Measurements from ENCODE around the gene SNTB2. TPM values are rescaled to one million over a fixed set of nuclear protein-coding genes. Genes with fewer than 3 reads are reported as not detected.

The SNTB2 gene
- total RNA-seq, 4 donors from 2014 or later, result 32.5 to 60.4 (median 51.8) TPM

GRCh38 chr16:69204172-69204571 is 17.2 kb downstream of the SNTB2 start:
- TF ChIP-seq, protein P1, sequence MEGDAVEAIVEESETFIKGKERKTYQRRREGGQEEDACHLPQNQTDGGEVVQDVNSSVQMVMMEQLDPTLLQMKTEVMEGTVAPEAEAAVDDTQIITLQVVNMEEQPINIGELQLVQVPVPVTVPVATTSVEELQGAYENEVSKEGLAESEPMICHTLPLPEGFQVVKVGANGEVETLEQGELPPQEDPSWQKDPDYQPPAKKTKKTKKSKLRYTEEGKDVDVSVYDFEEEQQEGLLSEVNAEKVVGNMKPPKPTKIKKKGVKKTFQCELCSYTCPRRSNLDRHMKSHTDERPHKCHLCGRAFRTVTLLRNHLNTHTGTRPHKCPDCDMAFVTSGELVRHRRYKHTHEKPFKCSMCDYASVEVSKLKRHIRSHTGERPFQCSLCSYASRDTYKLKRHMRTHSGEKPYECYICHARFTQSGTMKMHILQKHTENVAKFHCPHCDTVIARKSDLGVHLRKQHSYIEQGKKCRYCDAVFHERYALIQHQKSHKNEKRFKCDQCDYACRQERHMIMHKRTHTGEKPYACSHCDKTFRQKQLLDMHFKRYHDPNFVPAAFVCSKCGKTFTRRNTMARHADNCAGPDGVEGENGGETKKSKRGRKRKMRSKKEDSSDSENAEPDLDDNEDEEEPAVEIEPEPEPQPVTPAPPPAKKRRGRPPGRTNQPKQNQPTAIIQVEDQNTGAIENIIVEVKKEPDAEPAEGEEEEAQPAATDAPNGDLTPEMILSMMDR (IDR thresholded peaks at IDR 0.05), result no peak
- no peak for TF ChIP-seq POLR2A (IDR thresholded peaks at IDR 0.05)
- no peak overlapping the region for H3K4me3 ChIP-seq (ENCODE audit: low read depth, poor library complexity, severe bottlenecking)
- intact Hi-C loops (cut with DNase I; ENCODE audit: low total_unique reads), result no loop called here

GRCh38 chr16:69209735-69210134 is 22.8 kb downstream of the SNTB2 start:
- no peak overlapping the region for H3K4me3 ChIP-seq (ENCODE audit: low read depth, poor library complexity, severe bottlenecking)
- WGBS, 2 donors, result 88 to 94% methylated on average over 4 of the region's 4 CpGs
- intact Hi-C loops (cut with DNase I; ENCODE audit: low total_unique reads), result no loop called here
- no peak for DNase-seq (ENCODE audit: low spot score in 2 of 2)
- TF ChIP-seq, protein P1 (IDR thresholded peaks at IDR 0.05), result no peak
- no peak for TF ChIP-seq POLR2A (IDR thresholded peaks at IDR 0.05)

More at GRCh38 chr16:69204172-69204571, 17.2 kb downstream of the SNTB2 start:
- DNase-seq (ENCODE audit: low spot score in 2 of 2), result no peak

- TF ChIP-seq, protein P1 (IDR thresholded peaks at IDR 0.05), result no peak
- no peak for TF ChIP-seq POLR2A (IDR thresholded peaks at IDR 0.05)
- no peak overlapping the region for H3K4me3 ChIP-seq (ENCODE audit: low read depth, poor library complexity, severe bottlenecking)
- intact Hi-C loops (cut with DNase I; ENCODE audit: low total_unique reads), result no loop called here
- no peak for DNase-seq (ENCODE audit: low spot score in 2 of 2)
- 60 to 62% methylated on average over 1 of the region's 1 CpG for WGBS, 2 donors
Measured at GRCh38 chr16:69217433-69217832, 30.5 kb downstream of the SNTB2 start.

DNA sequence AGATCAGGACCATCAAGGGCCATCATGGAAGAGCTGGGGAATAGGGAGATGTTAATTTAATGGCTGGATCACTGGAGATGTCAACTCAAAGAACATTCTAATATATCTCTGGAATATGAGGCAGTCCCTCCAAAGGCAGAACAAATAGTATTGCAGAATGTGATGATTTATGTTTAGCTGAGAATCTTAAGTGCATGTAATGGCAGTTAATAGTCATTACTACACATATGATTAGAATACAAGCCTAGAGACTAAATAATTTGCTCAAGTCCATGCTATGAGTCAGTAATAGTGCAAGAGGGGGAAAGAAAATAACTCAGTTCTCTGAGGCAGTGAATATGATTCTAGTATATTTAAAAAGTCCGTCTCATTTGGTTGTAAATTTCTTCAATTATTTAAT is 32.3 kb downstream of the SNTB2 start:
- no peak for DNase-seq (ENCODE audit: low spot score in 2 of 2)
- WGBS, 2 donors, result 73 to 76% methylated on average over 1 of the region's 1 CpG
- TF ChIP-seq, protein P1 (IDR thresholded peaks at IDR 0.05), result no peak
- no peak for TF ChIP-seq POLR2A (IDR thresholded peaks at IDR 0.05)
- no peak overlapping the region for H3K4me3 ChIP-seq (ENCODE audit: low read depth, poor library complexity, severe bottlenecking)
- intact Hi-C loops (cut with DNase I; ENCODE audit: low total_unique reads), result no loop called here

- H3K4me3 ChIP-seq (ENCODE audit: low read depth, poor library complexity, severe bottlenecking), result no peak overlapping the region
- TF ChIP-seq, protein P1 (IDR thresholded peaks at IDR 0.05), result no peak
- TF ChIP-seq POLR2A (IDR thresholded peaks at IDR 0.05), result no peak
- no peak for DNase-seq (ENCODE audit: low spot score in 2 of 2)
- intact Hi-C loops (cut with DNase I; ENCODE audit: low total_unique reads), result no loop called here
- WGBS, 2 donors, result 99% methylated on average over 6 of the region's 6 CpGs
Measured at GRCh38 chr16:69223882-69224281, 36.9 kb downstream of the SNTB2 start.

- H3K4me3 ChIP-seq (ENCODE audit: low read depth, poor library complexity, severe bottlenecking), result no peak overlapping the region
- no peak for TF ChIP-seq POLR2A (IDR thresholded peaks at IDR 0.05)
- TF ChIP-seq, protein P1 (IDR thresholded peaks at IDR 0.05), result no peak
- 68 to 71% methylated on average over 7 of the region's 7 CpGs for WGBS, 2 donors
- no peak for DNase-seq (ENCODE audit: low spot score in 2 of 2)
- intact Hi-C loops (cut with DNase I; ENCODE audit: low total_unique reads), result no loop called here
Measured at GRCh38 chr16:69225121-69225520, 38.2 kb downstream of the SNTB2 start.
